Measurements from ENCODE around the gene AFG1L.

Gene AFG1L

GRCh38 chr6:108541843-108542759 lies 247.2 kb downstream of the AFG1L start:
- ChIA-PET CTCF (interaction anchor here (0.6 to 2.7 kb wide), 20 partner anchors 8 to 641 kb away, joined by 3 to 20 read pairs (median 4); no protein-coding TSS in a partner anchor), POLR2A (interaction anchor here (1.0 to 1.5 kb wide), 4 partner anchors 15 to 352 kb away, joined by 3 to 6 read pairs (median 4); partner anchors contain the start of gene ARMC2)
- TF ChIP-seq FOXM1 (IDR thresholded peaks at IDR 0.05; ENCODE audit: borderline replicate concordance), result no peak
- no peak for TF ChIP-seq L3MBTL2 (conservative IDR thresholded peaks at IDR 0.05)
- no peak for TF ChIP-seq NFRKB (IDR thresholded peaks at IDR 0.05)
- TF ChIP-seq TARDBP (IDR thresholded peaks at IDR 0.05), result no peak
- no peak for TF ChIP-seq ZNF384 (IDR thresholded peaks at IDR 0.05)
- TF ChIP-seq CTBP1 (IDR thresholded peaks at IDR 0.05; ENCODE audit: borderline replicate concordance), result no peak
- DNase-seq (ENCODE audit: extremely low spot score), result peak; percentile 72

- TF ChIP-seq ZNF384 (IDR thresholded peaks at IDR 0.05) (no peak), ELF4 (IDR thresholded peaks at IDR 0.05) (no peak), PKNOX1 (IDR thresholded peaks at IDR 0.05) (no peak), LEF1 (IDR thresholded peaks at IDR 0.05; ENCODE audit: borderline replicate concordance) (no peak), CTBP1 (IDR thresholded peaks at IDR 0.05; ENCODE audit: borderline replicate concordance) (no peak), FOXA1 (IDR thresholded peaks at IDR 0.05) (no peak), SUZ12 (IDR thresholded peaks at IDR 0.05) (no peak)
- ChIA-PET CTCF (interaction anchor here (1.3 to 2.7 kb wide), 7 partner anchors 8 to 530 kb away, joined by 4 to 20 read pairs (median 11); no protein-coding TSS in a partner anchor), POLR2A (no interaction called here)
- no peak for DNase-seq (ENCODE audit: extremely low spot score)
Observed at GRCh38 chr6:108543175-108543940, 248.5 kb downstream of the AFG1L start.

GRCh38 chr6:108544606-108545005 lies 249.8 kb downstream of the AFG1L start:
- TF ChIP-seq FOXM1 (IDR thresholded peaks at IDR 0.05; ENCODE audit: borderline replicate concordance) (no peak), HDGF (IDR thresholded peaks at IDR 0.05; ENCODE audit: borderline replicate concordance) (no peak), SP1 (IDR thresholded peaks at IDR 0.05) (no peak), FOXK2 (IDR thresholded peaks at IDR 0.05) (no peak), BHLHE40 (IDR thresholded peaks at IDR 0.05; ENCODE audit: borderline replicate concordance) (no peak), ZNF384 (IDR thresholded peaks at IDR 0.05) (no peak), SUZ12 (IDR thresholded peaks at IDR 0.05) (no peak)
- POLR2A ChIA-PET, result no interaction called here
- CTCF ChIA-PET, result interaction anchor here (0.6 to 2.1 kb wide), 3 partner anchors 9 to 349 kb away, joined by 3 to 5 read pairs (median 4); no protein-coding TSS in a partner anchor
- DNase-seq (ENCODE audit: extremely low spot score), result no peak

- CTCF ChIA-PET, result interaction anchor here (2.1 kb wide), 1 partner anchor 347 kb away, joined by 5 read pairs; no protein-coding TSS in a partner anchor
- no peak for DNase-seq (ENCODE audit: extremely low spot score)
- POLR2A ChIA-PET, result interaction anchor here (0.7 kb wide), 1 partner anchor 12 kb away, joined by 3 read pairs; no protein-coding TSS in a partner anchor
- TF ChIP-seq ZNF384 (IDR thresholded peaks at IDR 0.05), result no peak
- TF ChIP-seq L3MBTL2 (conservative IDR thresholded peaks at IDR 0.05), result no peak
- no peak for TF ChIP-seq BHLHE40 (IDR thresholded peaks at IDR 0.05; ENCODE audit: borderline replicate concordance)
- TF ChIP-seq FOXA1 (IDR thresholded peaks at IDR 0.05), result no peak
- no peak for TF ChIP-seq FOXK2 (IDR thresholded peaks at IDR 0.05)
- TF ChIP-seq PKNOX1 (IDR thresholded peaks at IDR 0.05), result no peak
- TF ChIP-seq NFRKB (IDR thresholded peaks at IDR 0.05), result no peak
- TF ChIP-seq SUZ12 (IDR thresholded peaks at IDR 0.05), result no peak
- no peak for TF ChIP-seq ARNT (IDR thresholded peaks at IDR 0.05)
- TF ChIP-seq TARDBP (IDR thresholded peaks at IDR 0.05), result no peak
- no peak for TF ChIP-seq CTBP1 (IDR thresholded peaks at IDR 0.05; ENCODE audit: borderline replicate concordance)
Observed at GRCh38 chr6:108546079-108547049, 251.5 kb downstream of the AFG1L start.

- ChIA-PET CTCF (interaction anchor here (0.6 kb wide), 1 partner anchor 464 kb away, joined by 3 read pairs; no protein-coding TSS in a partner anchor), POLR2A (no interaction called here)
- TF ChIP-seq NFRKB (IDR thresholded peaks at IDR 0.05) (no peak), CTBP1 (IDR thresholded peaks at IDR 0.05; ENCODE audit: borderline replicate concordance) (no peak), L3MBTL2 (conservative IDR thresholded peaks at IDR 0.05) (no peak), FOXK2 (IDR thresholded peaks at IDR 0.05) (no peak), ARNT (IDR thresholded peaks at IDR 0.05) (no peak), FOXA1 (IDR thresholded peaks at IDR 0.05) (no peak), SP1 (IDR thresholded peaks at IDR 0.05) (no peak), ELF4 (IDR thresholded peaks at IDR 0.05) (no peak), PKNOX1 (IDR thresholded peaks at IDR 0.05) (no peak), HDGF (IDR thresholded peaks at IDR 0.05; ENCODE audit: borderline replicate concordance) (no peak), SUZ12 (IDR thresholded peaks at IDR 0.05) (no peak), BHLHE40 (IDR thresholded peaks at IDR 0.05; ENCODE audit: borderline replicate concordance) (no peak), LEF1 (IDR thresholded peaks at IDR 0.05; ENCODE audit: borderline replicate concordance) (no peak), FOXM1 (IDR thresholded peaks at IDR 0.05; ENCODE audit: borderline replicate concordance) (no peak)
- DNase-seq (ENCODE audit: extremely low spot score), result no peak
Observed at GRCh38 chr6:108549241-108549640, 254.4 kb downstream of the AFG1L start.

Data from HEK293T (cell line).